Measurements from ENCODE around the gene IL1F10.

- TF ChIP-seq, protein P1, sequence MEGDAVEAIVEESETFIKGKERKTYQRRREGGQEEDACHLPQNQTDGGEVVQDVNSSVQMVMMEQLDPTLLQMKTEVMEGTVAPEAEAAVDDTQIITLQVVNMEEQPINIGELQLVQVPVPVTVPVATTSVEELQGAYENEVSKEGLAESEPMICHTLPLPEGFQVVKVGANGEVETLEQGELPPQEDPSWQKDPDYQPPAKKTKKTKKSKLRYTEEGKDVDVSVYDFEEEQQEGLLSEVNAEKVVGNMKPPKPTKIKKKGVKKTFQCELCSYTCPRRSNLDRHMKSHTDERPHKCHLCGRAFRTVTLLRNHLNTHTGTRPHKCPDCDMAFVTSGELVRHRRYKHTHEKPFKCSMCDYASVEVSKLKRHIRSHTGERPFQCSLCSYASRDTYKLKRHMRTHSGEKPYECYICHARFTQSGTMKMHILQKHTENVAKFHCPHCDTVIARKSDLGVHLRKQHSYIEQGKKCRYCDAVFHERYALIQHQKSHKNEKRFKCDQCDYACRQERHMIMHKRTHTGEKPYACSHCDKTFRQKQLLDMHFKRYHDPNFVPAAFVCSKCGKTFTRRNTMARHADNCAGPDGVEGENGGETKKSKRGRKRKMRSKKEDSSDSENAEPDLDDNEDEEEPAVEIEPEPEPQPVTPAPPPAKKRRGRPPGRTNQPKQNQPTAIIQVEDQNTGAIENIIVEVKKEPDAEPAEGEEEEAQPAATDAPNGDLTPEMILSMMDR (IDR thresholded peaks at IDR 0.05; ENCODE audit: insufficient read depth, low read depth, low read length): no peak
- no peak for TF ChIP-seq EZH2 (IDR thresholded peaks at IDR 0.05; ENCODE audit: insufficient read depth, low read length)
These were observed 33.8 kb upstream of the IL1F10 start for GRCh38 chr2:113034016-113034415.
